ENCODE data around the gene DUXA. TPM values are rescaled to one million over a fixed set of nuclear protein-coding genes. Genes with fewer than 3 reads are reported as not detected.
A peak's percentile ranks its signal among the peaks of the same experiment; 100 is the strongest.

The DUXA gene
- total and polyA plus RNA-seq, 10 of the 15 experiments (the other 5 are each of a cell fraction or from before 2014, with no cell fraction given), result not detected

DNA sequence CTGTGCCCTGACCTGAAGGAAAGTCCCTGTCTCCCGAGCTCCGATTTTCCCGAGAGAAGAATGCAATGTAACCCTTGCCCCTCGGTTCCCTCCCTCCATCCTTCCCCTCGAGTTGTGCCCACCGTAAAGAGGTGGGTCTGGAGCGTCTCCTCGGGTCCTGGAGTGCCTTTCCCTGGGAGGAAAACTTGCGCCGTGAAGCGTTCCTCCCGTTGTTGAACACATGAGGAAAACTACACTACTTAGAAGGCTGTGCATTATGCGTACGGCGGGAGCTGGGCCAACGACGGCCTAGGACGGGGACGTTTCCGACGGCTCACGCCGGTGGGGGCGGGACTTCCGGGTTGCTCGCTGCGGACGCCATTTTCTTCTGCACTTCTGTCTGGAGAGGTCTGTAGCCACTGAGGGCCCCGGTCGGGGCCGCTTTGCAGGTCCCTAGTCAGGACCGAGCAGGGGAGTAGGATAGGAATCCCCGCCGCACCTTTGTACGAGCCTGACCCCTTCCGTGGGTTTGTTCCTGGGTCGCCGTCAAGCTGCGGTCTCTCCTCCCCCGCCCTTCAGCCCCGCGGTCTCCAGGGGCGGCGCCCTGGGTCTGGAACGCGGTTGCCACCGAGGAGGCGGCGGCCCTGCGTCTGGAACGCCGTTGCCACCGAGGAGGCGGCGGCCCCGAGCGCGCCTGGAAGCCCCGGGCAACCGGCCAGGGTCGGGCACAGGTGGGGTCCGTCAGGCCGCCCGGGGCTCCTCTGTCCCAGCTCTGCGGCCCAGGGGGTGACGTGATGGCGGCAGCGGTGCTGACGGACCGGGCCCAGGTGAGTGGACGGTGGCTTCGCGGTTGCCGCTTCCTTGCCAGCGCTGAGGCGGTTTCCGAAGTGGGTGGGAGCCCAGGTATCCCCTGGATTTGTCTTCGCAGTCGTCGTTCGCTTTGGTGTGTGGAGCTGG lies 24.1 kb upstream of the DUXA start, which contains the start of gene ZNF264 (continued):
- TF ChIP-seq, protein P1, sequence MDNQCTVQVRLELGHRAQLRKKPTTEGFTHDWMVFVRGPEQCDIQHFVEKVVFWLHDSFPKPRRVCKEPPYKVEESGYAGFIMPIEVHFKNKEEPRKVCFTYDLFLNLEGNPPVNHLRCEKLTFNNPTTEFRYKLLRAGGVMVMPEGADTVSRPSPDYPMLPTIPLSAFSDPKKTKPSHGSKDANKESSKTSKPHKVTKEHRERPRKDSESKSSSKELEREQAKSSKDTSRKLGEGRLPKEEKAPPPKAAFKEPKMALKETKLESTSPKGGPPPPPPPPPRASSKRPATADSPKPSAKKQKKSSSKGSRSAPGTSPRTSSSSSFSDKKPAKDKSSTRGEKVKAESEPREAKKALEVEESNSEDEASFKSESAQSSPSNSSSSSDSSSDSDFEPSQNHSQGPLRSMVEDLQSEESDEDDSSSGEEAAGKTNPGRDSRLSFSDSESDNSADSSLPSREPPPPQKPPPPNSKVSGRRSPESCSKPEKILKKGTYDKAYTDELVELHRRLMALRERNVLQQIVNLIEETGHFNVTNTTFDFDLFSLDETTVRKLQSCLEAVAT (IDR thresholded peaks at IDR 0.05), result peak; percentile 76
- TF ChIP-seq NFYB (IDR thresholded peaks at IDR 0.05; ENCODE audit: insufficient read depth, low read depth, low read length) (no peak), MXI1 (IDR thresholded peaks at IDR 0.05; ENCODE audit: low read depth, low read length) (no peak), RCOR1 (conservative IDR thresholded peaks at IDR 0.05; ENCODE audit: low read depth, low read length) (no peak), POU2F2 (IDR thresholded peaks at IDR 0.05; ENCODE audit: borderline replicate concordance, low read depth, low read length) (peak; percentile 78), NBN (IDR thresholded peaks at IDR 0.05) (0 out of 2 replicates have a peak, but pooled peaks have one; percentile 54), IRF4 (IDR thresholded peaks at IDR 0.05; ENCODE audit: low read depth, low read length) (0 out of 2 replicates have a peak, but pooled peaks have one; percentile 6), LARP7 (IDR thresholded peaks at IDR 0.05) (0 out of 2 replicates have a peak, but pooled peaks have one; percentile 50), SMARCA5 (IDR thresholded peaks at IDR 0.05) (peak; percentile 72), NR2C1 (IDR thresholded peaks at IDR 0.05) (peak; percentile 58), SIN3A (IDR thresholded peaks at IDR 0.05; ENCODE audit: low read depth, low read length) (0 out of 2 replicates have a peak, but pooled peaks have one; percentile 16), HDGF (IDR thresholded peaks at IDR 0.05) (no peak), KAT2A (conservative IDR thresholded peaks at IDR 0.05; ENCODE audit: control insufficient read depth, low read depth, low read length) (no peak), EGR1 (IDR thresholded peaks at IDR 0.05; ENCODE audit: borderline replicate concordance in 1 of 2, low read depth in 2 of 2, low read length in 2 of 2) (peak; percentile 56 to 71; a peak in 1 of 3 replicates), KLF5 (IDR thresholded peaks at IDR 0.05; ENCODE audit: partially characterized antibody) (peak; percentile 32), RELA (IDR thresholded peaks at IDR 0.05; ENCODE audit: borderline replicate concordance, partially characterized antibody) (peak; percentile 37)
- TF ChIP-seq, protein P2, sequence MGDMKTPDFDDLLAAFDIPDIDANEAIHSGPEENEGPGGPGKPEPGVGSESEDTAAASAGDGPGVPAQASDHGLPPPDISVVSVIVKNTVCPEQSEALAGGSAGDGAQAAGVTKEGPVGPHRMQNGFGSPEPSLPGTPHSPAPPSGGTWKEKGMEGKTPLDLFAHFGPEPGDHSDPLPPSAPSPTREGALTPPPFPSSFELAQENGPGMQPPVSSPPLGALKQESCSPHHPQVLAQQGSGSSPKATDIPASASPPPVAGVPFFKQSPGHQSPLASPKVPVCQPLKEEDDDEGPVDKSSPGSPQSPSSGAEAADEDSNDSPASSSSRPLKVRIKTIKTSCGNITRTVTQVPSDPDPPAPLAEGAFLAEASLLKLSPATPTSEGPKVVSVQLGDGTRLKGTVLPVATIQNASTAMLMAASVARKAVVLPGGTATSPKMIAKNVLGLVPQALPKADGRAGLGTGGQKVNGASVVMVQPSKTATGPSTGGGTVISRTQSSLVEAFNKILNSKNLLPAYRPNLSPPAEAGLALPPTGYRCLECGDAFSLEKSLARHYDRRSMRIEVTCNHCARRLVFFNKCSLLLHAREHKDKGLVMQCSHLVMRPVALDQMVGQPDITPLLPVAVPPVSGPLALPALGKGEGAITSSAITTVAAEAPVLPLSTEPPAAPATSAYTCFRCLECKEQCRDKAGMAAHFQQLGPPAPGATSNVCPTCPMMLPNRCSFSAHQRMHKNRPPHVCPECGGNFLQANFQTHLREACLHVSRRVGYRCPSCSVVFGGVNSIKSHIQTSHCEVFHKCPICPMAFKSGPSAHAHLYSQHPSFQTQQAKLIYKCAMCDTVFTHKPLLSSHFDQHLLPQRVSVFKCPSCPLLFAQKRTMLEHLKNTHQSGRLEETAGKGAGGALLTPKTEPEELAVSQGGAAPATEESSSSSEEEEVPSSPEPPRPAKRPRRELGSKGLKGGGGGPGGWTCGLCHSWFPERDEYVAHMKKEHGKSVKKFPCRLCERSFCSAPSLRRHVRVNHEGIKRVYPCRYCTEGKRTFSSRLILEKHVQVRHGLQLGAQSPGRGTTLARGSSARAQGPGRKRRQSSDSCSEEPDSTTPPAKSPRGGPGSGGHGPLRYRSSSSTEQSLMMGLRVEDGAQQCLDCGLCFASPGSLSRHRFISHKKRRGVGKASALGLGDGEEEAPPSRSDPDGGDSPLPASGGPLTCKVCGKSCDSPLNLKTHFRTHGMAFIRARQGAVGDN (IDR thresholded peaks at IDR 0.05), result peak; percentile 76
- TF ChIP-seq, protein P3, sequence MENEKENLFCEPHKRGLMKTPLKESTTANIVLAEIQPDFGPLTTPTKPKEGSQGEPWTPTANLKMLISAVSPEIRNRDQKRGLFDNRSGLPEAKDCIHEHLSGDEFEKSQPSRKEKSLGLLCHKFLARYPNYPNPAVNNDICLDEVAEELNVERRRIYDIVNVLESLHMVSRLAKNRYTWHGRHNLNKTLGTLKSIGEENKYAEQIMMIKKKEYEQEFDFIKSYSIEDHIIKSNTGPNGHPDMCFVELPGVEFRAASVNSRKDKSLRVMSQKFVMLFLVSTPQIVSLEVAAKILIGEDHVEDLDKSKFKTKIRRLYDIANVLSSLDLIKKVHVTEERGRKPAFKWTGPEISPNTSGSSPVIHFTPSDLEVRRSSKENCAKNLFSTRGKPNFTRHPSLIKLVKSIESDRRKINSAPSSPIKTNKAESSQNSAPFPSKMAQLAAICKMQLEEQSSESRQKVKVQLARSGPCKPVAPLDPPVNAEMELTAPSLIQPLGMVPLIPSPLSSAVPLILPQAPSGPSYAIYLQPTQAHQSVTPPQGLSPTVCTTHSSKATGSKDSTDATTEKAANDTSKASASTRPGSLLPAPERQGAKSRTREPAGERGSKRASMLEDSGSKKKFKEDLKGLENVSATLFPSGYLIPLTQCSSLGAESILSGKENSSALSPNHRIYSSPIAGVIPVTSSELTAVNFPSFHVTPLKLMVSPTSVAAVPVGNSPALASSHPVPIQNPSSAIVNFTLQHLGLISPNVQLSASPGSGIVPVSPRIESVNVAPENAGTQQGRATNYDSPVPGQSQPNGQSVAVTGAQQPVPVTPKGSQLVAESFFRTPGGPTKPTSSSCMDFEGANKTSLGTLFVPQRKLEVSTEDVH (IDR thresholded peaks at IDR 0.05; ENCODE audit: low read depth, partially characterized antibody), result no peak

Measured in GM12878 (cell line).